HepG2 (cell line): ENCODE data around the gene ALMS1.

ENCODE experiments used
- CREB3 ChIP-seq: sonication (generic); formaldehyde crosslinking; IDR thresholded peaks from 2 replicates; pipeline ENCODE4 v1.5.0; 2020; ENCODE audit warnings: missing genetic modification reagents
- CTCF ChIP-seq: sonication (generic); formaldehyde crosslinking; IDR thresholded peaks from 2 replicates; pipeline ENCODE4 v1.5.0; 2020; ENCODE audit warnings: mild to moderate bottlenecking, missing genetic modification reagents, moderate library complexity
- DBP ChIP-seq: sonication (generic); formaldehyde crosslinking; IDR thresholded peaks from 2 replicates; pipeline ENCODE4 v1.4.0; 2020; ENCODE audit warnings: missing genetic modification reagents; ENCODE audit errors: not compliant biosample characterization
- DNMT1 ChIP-seq: sonication (generic); formaldehyde crosslinking; IDR thresholded peaks from 2 replicates; pipeline ENCODE4 v1.5.1; 2020; ENCODE audit warnings: mild to moderate bottlenecking, missing genetic modification reagents
- EEA1 ChIP-seq: sonication (generic); formaldehyde crosslinking; IDR thresholded peaks from 2 replicates; pipeline ENCODE4 v1.5.1; 2020; ENCODE audit warnings: mild to moderate bottlenecking, missing genetic modification reagents, borderline replicate concordance
- GATAD2A ChIP-seq: IDR thresholded peaks from 2 replicates; pipeline ENCODE4 v1.6.1; 2016
- SRF ChIP-seq: IDR thresholded peaks from 2 replicates; pipeline ENCODE4 v1.6.1; 2011; ENCODE audit warnings: mild to moderate bottlenecking, low read depth, low read length, moderate library complexity
- THYN1 ChIP-seq: sonication (generic); formaldehyde crosslinking; IDR thresholded peaks from 2 replicates; pipeline ENCODE4 v1.8.1; 2023; ENCODE audit warnings: low read depth, mild to moderate bottlenecking, moderate library complexity, missing genetic modification reagents, borderline replicate concordance
- ZFY ChIP-seq: sonication (generic); formaldehyde crosslinking; IDR thresholded peaks from 2 replicates; pipeline ENCODE4 v1.4.0; 2020; ENCODE audit warnings: missing genetic modification reagents
- ZNF205 ChIP-seq: IDR thresholded peaks from 2 replicates; pipeline ENCODE4 v1.6.1; 2018; ENCODE audit warnings: missing biosample characterization, missing genetic modification reagents
- ZNF33B ChIP-seq: sonication (generic); formaldehyde crosslinking; IDR thresholded peaks from 2 replicates; pipeline ENCODE4 v1.5.1; 2020; ENCODE audit warnings: mild to moderate bottlenecking, missing genetic modification reagents
- ZNF607 ChIP-seq: sonication (generic); formaldehyde crosslinking; IDR thresholded peaks from 2 replicates; pipeline ENCODE4 v1.5.1; 2020; ENCODE audit warnings: missing genetic modification reagents, mild to moderate bottlenecking, borderline replicate concordance
- ZSCAN5A ChIP-seq: sonication (generic); formaldehyde crosslinking; IDR thresholded peaks from 2 replicates; pipeline ENCODE4 v1.8.0; 2022; ENCODE audit warnings: mild to moderate bottlenecking, missing genetic modification reagents, borderline replicate concordance

GRCh38 chr2:73341039-73341438 lies 44.6 kb upstream of the ALMS1 start:
- no peak for TF ChIP-seq ZFY (CRISPR knock-in tag)
- no peak for TF ChIP-seq SRF
- TF ChIP-seq ZSCAN5A (CRISPR knock-in tag) = no peak
- no peak for TF ChIP-seq ZNF33B (CRISPR knock-in tag)
- no peak for TF ChIP-seq DBP
- TF ChIP-seq ZNF205 = no peak
- TF ChIP-seq CTCF (CRISPR knock-in tag) = no peak
- TF ChIP-seq DNMT1 (CRISPR knock-in tag) = no peak
- no peak for TF ChIP-seq EEA1
- TF ChIP-seq GATAD2A (CRISPR knock-in tag) = no peak
- TF ChIP-seq CREB3 = no peak
- no peak for TF ChIP-seq ZNF607 (CRISPR knock-in tag)
- TF ChIP-seq THYN1 (CRISPR knock-in tag) = no peak
